Endothelial cell of umbilical vein (primary cell): ENCODE data around the gene TRIM42.

Source experiments
- CTCF ChIP-seq, 2 donors: IDR thresholded peaks; 1 replicate in 1 of 2; 2 replicates in 1 of 2; pipeline ENCODE4 v1.5.1; 2011; ENCODE audit warnings: low read length in 2 of 2, mild to moderate bottlenecking in 2 of 2, moderate library complexity in 2 of 2, control low read depth in 1 of 2, inconsistent platforms in 1 of 2, low read depth in 1 of 2; ENCODE audit not compliant: insufficient read depth in 1 of 2; ENCODE audit errors: extremely low read depth in 1 of 2
- EZH2 ChIP-seq: IDR thresholded peaks from 2 replicates; pipeline ENCODE4 v1.6.1; 2012; ENCODE audit warnings: borderline replicate concordance, low read depth, mild to moderate bottlenecking, moderate library complexity, low read length, inconsistent platforms; ENCODE audit not compliant: severe bottlenecking
- FOS ChIP-seq: IDR thresholded peaks from 2 replicates; pipeline ENCODE4 v1.6.1; 2011; ENCODE audit warnings: mild to moderate bottlenecking, low read length, moderate library complexity, borderline replicate concordance; ENCODE audit not compliant: insufficient read depth
- JUN ChIP-seq: IDR thresholded peaks from 2 replicates; pipeline ENCODE4 v1.6.1; 2011; ENCODE audit warnings: borderline replicate concordance, low read depth; ENCODE audit not compliant: insufficient read length, insufficient read depth
- MAX ChIP-seq: IDR thresholded peaks from 2 replicates; pipeline ENCODE4 v1.6.1; 2011; ENCODE audit not compliant: insufficient read depth, insufficient read length
- MYC ChIP-seq: IDR thresholded peaks from one replicate; pipeline ENCODE4 v1.6.1; 2011; ENCODE audit warnings: mild to moderate bottlenecking, low read depth, low read length
- POLR2A ChIP-seq: IDR thresholded peaks from 2 replicates; pipeline ENCODE4 v1.6.1; 2012; ENCODE audit warnings: low read depth, mild to moderate bottlenecking, control low read depth, low read length
- POLR2AphosphoS5 ChIP-seq: IDR thresholded peaks from 2 replicates; pipeline ENCODE4 v1.6.1; 2012; ENCODE audit warnings: low read depth, mild to moderate bottlenecking, control low read depth, low read length, moderate library complexity; ENCODE audit not compliant: insufficient read depth

GRCh38 chr3:140748903-140749302 lies 71.0 kb downstream of the TRIM42 start:
- no peak for TF ChIP-seq CTCF (IDR thresholded peaks at IDR 0.05; ENCODE audit: extremely low read depth in 1 of 2, insufficient read depth in 1 of 2, low read depth in 1 of 2, low read length in 2 of 2)
- TF ChIP-seq POLR2A, result no peak
- no peak for TF ChIP-seq POLR2AphosphoS5
- no peak for TF ChIP-seq JUN
- TF ChIP-seq MYC, result no peak
- TF ChIP-seq EZH2, result no peak
- TF ChIP-seq MAX, result no peak
- TF ChIP-seq FOS, result no peak
